ENCODE measurements around the gene EHMT1.

- TF ChIP-seq CTCF (conservative IDR thresholded peaks at IDR 0.05) (no peak), ZFX (IDR thresholded peaks at IDR 0.05) (no peak)
Observed at GRCh38 chr9:137787786-137788505, 169.1 kb downstream of the EHMT1 start.

All from C4-2B (cell line).